Naive thymus-derived CD4-positive, alpha-beta T cell (primary cell): ENCODE data around the gene TFG. TPM values are rescaled to one million over a fixed set of nuclear protein-coding genes. Genes with fewer than 3 reads are reported as not detected.
"Not testable (repeated sequence)": the region's sequence is repeated elsewhere in the genome, so short reads cannot be mapped to it uniquely, and the experiment has no call there.

Source experiments
- ATAC-seq: fragments of 150-1000 bp; cut with Tn5 transposase; 2 replicates; pipeline ENCODE4 v1.10.0; 2021; ENCODE audit warnings: mild to moderate bottlenecking, moderate library complexity
- CTCF ChIA-PET: fragments of 350-600 bp; sonication (Branson Sonifier 250); formaldehyde crosslinking; loops from one replicate; lab custom pipeline; 2021; ENCODE audit warnings: antibody characterized with exemption; lab: Charles Lee
- POLR2A ChIA-PET: fragments of 350-600 bp; sonication (Branson Sonifier 250); formaldehyde crosslinking; loops from one replicate; lab custom pipeline; 2021; ENCODE audit warnings: antibody characterized with exemption, inconsistent platforms; lab: Charles Lee
- DNase-seq, 9 donors: peaks; one replicate each; pipeline versions ENCODE4 v3.0.0 to v3.0.0-alpha.2; 2020 to 2022; ENCODE audit warnings: mixed read lengths in 1 of 9
- H3K27ac ChIP-seq: one replicate; pipeline ENCODE4 v1.7.0; 2013; ENCODE audit warnings: mild to moderate bottlenecking, low read depth, low read length, moderate library complexity
- H3K27me3 ChIP-seq, 2 donors: one replicate each; pipeline ENCODE4 v1.7.0; 2013; ENCODE audit warnings: low read length in 2 of 2, mild to moderate bottlenecking in 2 of 2, moderate library complexity in 2 of 2; ENCODE audit not compliant: control insufficient read depth in 2 of 2, insufficient read depth in 2 of 2
- H3K36me3 ChIP-seq, 3 experiments: 1 replicate in 2 of 3; 2 replicates in 1 of 3; pipeline ENCODE4 v1.7.0; 2013; ENCODE audit warnings: low read length in 3 of 3, mild to moderate bottlenecking in 3 of 3, moderate library complexity in 1 of 3; ENCODE audit not compliant: insufficient read depth in 3 of 3, control insufficient read depth in 2 of 3
- H3K4me1 ChIP-seq, 2 donors: one replicate each; pipeline ENCODE4 v1.7.0; 2013; ENCODE audit warnings: low read length in 2 of 2, mild to moderate bottlenecking in 2 of 2, moderate library complexity in 1 of 2; ENCODE audit not compliant: control insufficient read depth in 2 of 2, insufficient read depth in 2 of 2
- H3K4me3 ChIP-seq: 2 replicates; pipeline ENCODE4 v1.7.0; 2013; ENCODE audit warnings: mild to moderate bottlenecking, low read length
- H3K9me3 ChIP-seq, 3 experiments: 1 replicate in 2 of 3; 2 replicates in 1 of 3; pipeline ENCODE4 v1.7.0; 2013; ENCODE audit warnings: low read length in 3 of 3; ENCODE audit not compliant: control insufficient read depth in 2 of 3
- H3K27ac Mint-ChIP-seq, 9 donors: one replicate each; pipeline ENCODE4 v1.8.0; 2020 to 2022; ENCODE audit warnings: mixed read lengths in 9 of 9, mild to moderate bottlenecking in 8 of 9, moderate library complexity in 5 of 9, inconsistent platforms in 2 of 9
- H3K27me3 Mint-ChIP-seq, 5 donors: one replicate each; pipeline ENCODE4 v1.8.0; 2021 to 2022; ENCODE audit warnings: mixed read lengths in 5 of 5, mild to moderate bottlenecking in 1 of 5
- H3K36me3 Mint-ChIP-seq, 5 donors: one replicate each; pipeline ENCODE4 v1.8.0; 2020 to 2022; ENCODE audit warnings: mixed read lengths in 5 of 5, mild to moderate bottlenecking in 3 of 5, inconsistent platforms in 1 of 5
- H3K4me1 Mint-ChIP-seq, 7 donors: one replicate each; pipeline ENCODE4 v1.8.0; 2020 to 2022; ENCODE audit warnings: mixed read lengths in 7 of 7, mild to moderate bottlenecking in 3 of 7, inconsistent platforms in 1 of 7
- H3K4me3 Mint-ChIP-seq, 10 donors: one replicate each; pipeline ENCODE4 v1.8.0; 2020 to 2022; ENCODE audit warnings: mild to moderate bottlenecking in 10 of 10, mixed read lengths in 10 of 10, moderate library complexity in 6 of 10, inconsistent platforms in 2 of 10
- H3K9me3 Mint-ChIP-seq, 11 donors: one replicate each; pipeline ENCODE4 v1.8.0; 2020 to 2022; ENCODE audit warnings: mixed read lengths in 11 of 11, mild to moderate bottlenecking in 4 of 11, inconsistent platforms in 1 of 11, moderate library complexity in 1 of 11
- intact Hi-C, 2 donors: fragments of 100-400 bp; cut with micrococcal nuclease; formaldehyde crosslinking; loops; one replicate each; pipeline ENCODE4 v1.15.1; 2023
- polyA plus RNA-seq, 2 donors: library from polyadenylated mRNA; unstranded; fragments of 300-500 nt; fragmentation: Illumina TruSeq; gene quantifications; one replicate each; pipeline ENCODE4 v1.2.3, GENCODE V29; 2021
- total RNA-seq, 6 experiments: library from RNA in 5 of 6; stranded (reverse) in 5 of 6; gene quantifications; 1 replicate in 5 of 6; 2 replicates in 1 of 6; pipeline ENCODE4 v1.2.3 and lab custom pipeline; 2021 to 2026

TFG gene
- total RNA-seq: 10 to 100 TPM; 40.8 to 72.2 (median 45.6) TPM
- 10 to 100 TPM; 41.6 to 53.8 TPM for polyA plus RNA-seq
- total RNA-seq (lab: John Stamatoyannopoulos, UW): 80.9 reads per million, percentile 81 among the genes with 10 or more reads in this experiment

DNA sequence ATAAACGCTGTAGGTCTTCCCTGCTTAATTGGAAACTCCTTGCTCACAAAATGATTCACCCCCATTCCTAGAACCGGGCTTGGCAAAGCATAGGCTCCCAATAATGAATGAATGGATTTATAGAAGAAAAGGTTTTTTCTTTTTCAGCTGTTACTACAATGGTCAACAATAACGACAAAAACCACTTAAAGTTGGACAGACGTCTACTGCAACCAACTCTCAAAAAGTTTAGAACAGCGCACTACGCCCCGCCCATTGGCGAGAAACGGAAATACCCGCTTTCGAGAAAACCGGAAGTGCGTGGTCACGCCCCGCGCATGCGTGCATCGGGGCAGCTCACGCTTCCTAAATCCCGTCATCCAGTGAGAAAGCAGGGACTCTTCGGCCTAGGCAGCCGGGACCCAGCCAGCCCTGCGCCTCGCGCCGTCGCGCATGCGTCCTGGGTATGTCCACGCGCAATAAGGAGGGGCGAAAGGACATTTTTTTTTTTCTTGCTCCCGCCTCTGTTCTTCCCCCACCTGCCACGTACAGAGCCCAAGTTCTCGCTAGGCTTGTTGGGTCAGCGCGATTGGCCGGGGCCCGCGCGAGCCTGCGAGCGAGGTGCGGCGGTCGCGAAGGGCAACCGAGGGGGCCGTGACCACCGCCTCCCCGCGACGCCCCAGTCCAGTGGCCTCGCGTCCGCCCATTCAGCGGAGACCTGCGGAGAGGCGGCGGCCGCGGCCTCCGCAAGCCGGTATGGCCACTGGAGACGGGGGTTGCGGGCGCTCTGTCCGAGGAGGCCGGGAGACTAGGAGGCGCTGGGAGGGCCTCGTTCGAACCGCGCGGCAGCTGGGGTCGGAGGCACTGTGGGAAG, at the start of gene TFG:
Gene TFG (plus strand): TSS at position 506 of the 853 bp plus-strand sequence. CDS start 4,192 bp downstream, outside the sequence.
- peak within 1 kb of the TSS; percentile 85 to 98 (median 94) for H3K4me3 Mint-ChIP-seq
- DNase-seq: peak; percentile 94 to 98 (median 96)
- Histone ChIP-seq H3K4me3 (peak within 1 kb of the TSS; percentile 68), H3K9me3 (no peaks in the 10 kb centered on the region), H3K27me3 (no peaks in the 10 kb centered on the region), H3K36me3 (peaks cover 0 to 5% (median 0%) of the 10 kb centered on the region in 3 experiments), H3K27ac (peak within 1 kb of the TSS; percentile 90), H3K4me1 (peaks cover 19 to 21% of the 10 kb centered on the region in 2 donors)
- CTCF ChIA-PET: interaction anchor here (0.6 kb wide), 1 partner anchor 1383 kb away, joined by 3 read pairs; no protein-coding TSS in a partner anchor
- peaks cover 32 to 50% (median 47%) of the 10 kb centered on the region in 7 donors for H3K4me1 Mint-ChIP-seq
- POLR2A ChIA-PET: interaction anchor here (0.5 to 2.2 kb wide), 7 partner anchors 26 to 1139 kb away, joined by 3 to 7 read pairs (median 3); partner anchors contain the start of genes LNP1, TBC1D23 and TOMM70
- peaks cover 0 to 28% (median 13%) of the 10 kb centered on the region in 5 donors for H3K36me3 Mint-ChIP-seq
- H3K27me3 Mint-ChIP-seq: peaks cover 0 to 14% (median 6%) of the 10 kb centered on the region in 5 donors
- intact Hi-C loops: loop anchor here (1.0 to 10.0 kb wide), 14 partner anchors 59 to 1066 kb away; partner anchors contain the start of genes CMSS1 (in 2 of the 2), LNP1 (in 2 of the 2), PCNP (in 2 of the 2) and TBC1D23 (in 2 of the 2)
- ATAC-seq: peak; percentile 95
- peaks cover 0 to 7% (median 2%) of the 10 kb centered on the region in 11 donors for H3K9me3 Mint-ChIP-seq
- H3K27ac Mint-ChIP-seq: peak within 1 kb of the TSS; percentile 95 to 99 (median 98)

DNA sequence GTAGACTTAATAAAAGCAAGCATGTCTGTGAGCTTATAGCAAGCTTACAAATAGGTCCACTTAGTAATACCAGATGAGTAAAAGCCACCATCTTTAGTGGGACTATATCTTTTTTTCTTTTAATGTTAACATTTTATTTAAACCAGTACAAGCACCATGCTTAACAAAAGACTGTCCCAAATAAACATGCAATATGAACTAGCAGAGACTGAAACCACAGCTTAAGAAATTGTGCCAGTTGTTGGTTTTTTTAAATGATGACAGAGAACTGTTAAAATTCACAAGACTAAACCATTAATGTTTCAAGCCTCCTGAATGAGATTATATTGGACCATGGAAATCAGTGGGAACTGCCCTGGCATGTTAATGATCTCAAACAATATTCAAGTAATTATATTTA, 48.0 kb upstream of the TFG start:
- H3K36me3 ChIP-seq, H3K9me3 ChIP-seq, CTCF ChIA-PET, POLR2A ChIA-PET, H3K4me3 ChIP-seq, ATAC-seq, H3K4me3 Mint-ChIP-seq, H3K36me3 Mint-ChIP-seq, H3K4me1 ChIP-seq, DNase-seq, H3K27ac ChIP-seq, H3K27ac Mint-ChIP-seq, H3K27me3 ChIP-seq, intact Hi-C loops, H3K9me3 Mint-ChIP-seq: not testable (repeated sequence)
- H3K27me3 Mint-ChIP-seq: peaks cover 0 to 11% (median 0%) of the 10 kb centered on the region in 5 donors
- H3K4me1 Mint-ChIP-seq: peaks cover 7 to 31% (median 17%) of the 10 kb centered on the region in 7 donors

- no peaks in the 10 kb centered on the region for H3K9me3 Mint-ChIP-seq
- ATAC-seq (peak; percentile 29), DNase-seq (peak in 1 of 9 donors; percentile 7)
- CTCF ChIA-PET: interaction anchor here (0.7 kb wide), 1 partner anchor 30 kb away, joined by 3 read pairs; no protein-coding TSS in a partner anchor
- H3K4me3 Mint-ChIP-seq: no peak overlapping the region
- Histone ChIP-seq H3K4me3 (no peak overlapping the region), H3K4me1 (peaks cover 0 to 8% of the 10 kb centered on the region in 2 donors), H3K36me3 (no peaks in the 10 kb centered on the region), H3K27me3 (no peaks in the 10 kb centered on the region), H3K9me3 (no peaks in the 10 kb centered on the region), H3K27ac (no peak overlapping the region)
- intact Hi-C loops: no loop called here
- peaks cover 0 to 2% (median 0%) of the 10 kb centered on the region in 5 donors for H3K36me3 Mint-ChIP-seq
- peaks cover 0 to 8% (median 0%) of the 10 kb centered on the region in 5 donors for H3K27me3 Mint-ChIP-seq
- POLR2A ChIA-PET: no interaction called here
- H3K4me1 Mint-ChIP-seq: peaks cover 7 to 33% (median 17%) of the 10 kb centered on the region in 7 donors
- peak overlapping the region in 1 of 9 donors; percentile 2 for H3K27ac Mint-ChIP-seq
These were observed 47.0 kb upstream of the TFG start for GRCh38 chr3:100662113-100662823.

DNA sequence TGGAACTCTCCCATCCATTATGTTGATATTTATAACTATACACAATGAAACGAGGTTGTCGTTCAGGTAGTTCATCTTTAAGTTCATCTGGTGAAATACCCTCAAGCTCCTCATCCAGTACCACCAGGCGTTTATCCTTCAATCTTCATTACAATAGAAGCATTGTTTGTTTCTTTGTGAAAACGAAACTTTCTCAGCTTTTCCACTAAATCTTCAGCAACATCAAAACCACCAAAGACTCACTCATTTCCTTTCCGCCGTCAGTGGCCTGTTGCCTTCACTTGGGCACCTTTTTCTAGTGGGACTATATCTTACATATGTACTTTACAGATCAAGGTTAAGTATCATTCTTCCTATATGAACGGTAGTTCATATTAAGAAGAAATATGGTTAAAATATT, 44.1 kb upstream of the TFG start:
- peaks cover 0 to 8% of the 10 kb centered on the region in 2 donors for H3K4me1 ChIP-seq
- intact Hi-C loops: loop anchor here in 1 of 2 donors (1.0 kb wide), 2 partner anchors 15 to 45 kb away; no protein-coding TSS in a partner anchor
- ATAC-seq (peak; percentile 72), DNase-seq (peak in 7 of 9 donors; percentile 18 to 42 (median 28))
- Mint-ChIP-seq H3K27me3 (peaks cover 0 to 8% (median 0%) of the 10 kb centered on the region in 5 donors), H3K4me1 (peaks cover 7 to 35% (median 17%) of the 10 kb centered on the region in 7 donors), H3K9me3 (peaks cover 0 to 11% (median 3%) of the 10 kb centered on the region in 11 donors), H3K36me3 (peaks cover 0 to 3% (median 0%) of the 10 kb centered on the region in 5 donors), H3K27ac (peak overlapping the region; percentile 28 to 88 (median 73)), H3K4me3 (peak overlapping the region; percentile 46 to 87 (median 76))
- no peaks in the 10 kb centered on the region for H3K27me3 ChIP-seq
- ChIA-PET POLR2A (no interaction called here), CTCF (no interaction called here)
- no peak overlapping the region for H3K4me3 ChIP-seq
- no peaks in the 10 kb centered on the region for H3K9me3 ChIP-seq
- H3K36me3 ChIP-seq: no peaks in the 10 kb centered on the region
- H3K27ac ChIP-seq: peak overlapping the region; percentile 9

GRCh38 chr3:100666699-100667098, 42.6 kb upstream of the TFG start:
- H3K36me3 Mint-ChIP-seq, intact Hi-C loops, H3K4me3 Mint-ChIP-seq, H3K4me3 ChIP-seq, H3K27ac ChIP-seq, H3K9me3 ChIP-seq, POLR2A ChIA-PET, H3K27me3 ChIP-seq, H3K4me1 ChIP-seq, H3K36me3 ChIP-seq, CTCF ChIA-PET, DNase-seq, H3K27me3 Mint-ChIP-seq, ATAC-seq: not testable (repeated sequence)
- H3K9me3 Mint-ChIP-seq: peaks cover 0 to 23% (median 11%) of the 10 kb centered on the region in 11 donors
- H3K4me1 Mint-ChIP-seq: peaks cover 7 to 35% (median 17%) of the 10 kb centered on the region in 7 donors
- peak overlapping the region in 2 of 9 donors; percentile 26 to 85 for H3K27ac Mint-ChIP-seq

DNA sequence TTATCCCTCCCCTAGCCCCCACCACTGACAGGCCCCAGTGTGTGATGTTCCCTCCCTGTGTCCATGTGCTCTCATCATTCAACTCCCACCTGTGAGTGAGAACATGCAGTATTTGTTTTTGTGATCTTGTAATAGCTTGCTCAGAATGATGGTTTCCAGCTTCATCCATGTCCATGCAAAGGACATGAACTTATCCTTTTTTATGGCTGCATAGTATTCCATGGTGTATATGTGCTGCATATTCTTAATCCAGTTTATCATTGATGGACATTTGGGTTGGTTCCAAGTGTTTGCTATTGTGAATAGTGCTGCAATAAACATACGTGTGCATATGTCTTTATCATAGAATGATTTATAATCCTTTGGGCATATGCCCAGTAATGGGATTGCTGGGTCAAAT, 42.0 kb upstream of the TFG start:
- H3K4me1 ChIP-seq, H3K27ac ChIP-seq, H3K4me3 Mint-ChIP-seq, CTCF ChIA-PET, H3K36me3 Mint-ChIP-seq, POLR2A ChIA-PET, H3K27me3 Mint-ChIP-seq, H3K4me3 ChIP-seq, DNase-seq, H3K36me3 ChIP-seq, ATAC-seq, intact Hi-C loops, H3K27me3 ChIP-seq, H3K27ac Mint-ChIP-seq, H3K9me3 ChIP-seq: not testable (repeated sequence)
- Mint-ChIP-seq H3K4me1 (peaks cover 6 to 35% (median 17%) of the 10 kb centered on the region in 7 donors), H3K9me3 (peaks cover 0 to 24% (median 11%) of the 10 kb centered on the region in 11 donors)
